ENCODE results near the gene ITPRID1. TPM values are rescaled to one million over a fixed set of nuclear protein-coding genes. Genes with fewer than 3 reads are reported as not detected.
"Not testable (repeated sequence)": the region's sequence is repeated elsewhere in the genome, so short reads cannot be mapped to it uniquely, and the experiment has no call there.

The ITPRID1 gene
- not detected in 2 replicates for total RNA-seq
- long read RNA-seq, result 0 reads

DNA sequence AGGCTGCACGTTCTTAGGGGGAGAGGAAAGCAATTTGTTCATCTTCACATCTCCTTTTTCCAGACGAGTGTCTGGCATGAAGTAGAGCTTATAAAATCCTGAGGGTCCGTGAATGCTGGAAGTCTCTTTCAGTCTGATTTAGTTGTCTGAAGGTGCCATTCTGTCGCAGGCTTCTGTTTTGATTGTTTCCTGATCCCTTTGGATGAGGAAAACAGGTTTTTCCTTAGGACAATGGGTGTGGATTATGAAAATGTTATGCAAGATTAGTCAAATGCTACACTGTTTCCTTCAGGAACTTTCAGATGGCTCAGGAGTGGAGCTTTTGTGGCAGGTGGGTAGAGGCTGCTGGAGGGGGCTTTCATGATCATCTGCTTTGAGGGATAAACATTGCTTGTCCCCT, at the start of gene ITPRID1:
Gene ITPRID1, plus strand, starts transcription at position 301 of the 400 bp plus-strand sequence. CDS start 38,935 bp downstream, outside the sequence.
- peaks cover 10% of the 10 kb centered on the region for H3K9me3 Mint-ChIP-seq
- H3K27me3 Mint-ChIP-seq (ENCODE audit: low read depth), result no peaks in the 10 kb centered on the region

DNA sequence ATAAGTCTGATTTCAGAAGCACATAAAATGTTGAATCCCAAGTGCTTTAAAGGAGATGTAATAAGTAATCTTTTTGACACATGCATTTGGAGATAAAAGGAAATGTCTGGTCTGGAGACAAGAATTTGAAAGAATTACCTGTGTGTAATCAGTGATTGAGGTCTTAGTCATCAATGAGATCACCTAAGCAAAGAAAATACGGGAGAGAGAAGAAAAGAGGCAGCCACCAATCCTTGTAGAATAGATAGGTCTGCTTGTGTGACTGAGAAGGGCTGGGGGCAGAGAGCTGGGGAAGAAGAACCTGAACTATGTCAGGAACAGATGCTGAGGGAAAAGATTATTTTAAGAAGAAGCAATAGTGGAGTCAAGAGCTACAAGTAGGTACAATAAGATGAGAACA, 49.3 kb upstream of the ITPRID1 start:
- DNase-seq (ENCODE audit: low read depth, low spot score), result no peak
- H3K4me1 Mint-ChIP-seq, result peaks cover 14% of the 10 kb centered on the region
- TF ChIP-seq, protein P1, sequence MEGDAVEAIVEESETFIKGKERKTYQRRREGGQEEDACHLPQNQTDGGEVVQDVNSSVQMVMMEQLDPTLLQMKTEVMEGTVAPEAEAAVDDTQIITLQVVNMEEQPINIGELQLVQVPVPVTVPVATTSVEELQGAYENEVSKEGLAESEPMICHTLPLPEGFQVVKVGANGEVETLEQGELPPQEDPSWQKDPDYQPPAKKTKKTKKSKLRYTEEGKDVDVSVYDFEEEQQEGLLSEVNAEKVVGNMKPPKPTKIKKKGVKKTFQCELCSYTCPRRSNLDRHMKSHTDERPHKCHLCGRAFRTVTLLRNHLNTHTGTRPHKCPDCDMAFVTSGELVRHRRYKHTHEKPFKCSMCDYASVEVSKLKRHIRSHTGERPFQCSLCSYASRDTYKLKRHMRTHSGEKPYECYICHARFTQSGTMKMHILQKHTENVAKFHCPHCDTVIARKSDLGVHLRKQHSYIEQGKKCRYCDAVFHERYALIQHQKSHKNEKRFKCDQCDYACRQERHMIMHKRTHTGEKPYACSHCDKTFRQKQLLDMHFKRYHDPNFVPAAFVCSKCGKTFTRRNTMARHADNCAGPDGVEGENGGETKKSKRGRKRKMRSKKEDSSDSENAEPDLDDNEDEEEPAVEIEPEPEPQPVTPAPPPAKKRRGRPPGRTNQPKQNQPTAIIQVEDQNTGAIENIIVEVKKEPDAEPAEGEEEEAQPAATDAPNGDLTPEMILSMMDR (conservative IDR thresholded peaks at IDR 0.05), result no peak
- H3K4me3 Mint-ChIP-seq, result no peak overlapping the region
- no peaks in the 10 kb centered on the region for H3K9me3 Mint-ChIP-seq
- peaks cover 14% of the 10 kb centered on the region for H3K27me3 Mint-ChIP-seq (ENCODE audit: low read depth)
- H3K27ac Mint-ChIP-seq (ENCODE audit: unreplicated experiment), result no peak overlapping the region
- H3K36me3 Mint-ChIP-seq (ENCODE audit: low read depth), result no peaks in the 10 kb centered on the region

More for the DNA sequence above, at the start of gene ITPRID1:
- H3K36me3 Mint-ChIP-seq (ENCODE audit: low read depth), result peaks cover 5% of the 10 kb centered on the region
- no peak within 1 kb of the TSS for H3K27ac Mint-ChIP-seq (ENCODE audit: unreplicated experiment)
- no peak within 1 kb of the TSS for H3K4me3 Mint-ChIP-seq
- TF ChIP-seq, protein P1 (conservative IDR thresholded peaks at IDR 0.05), result no peak
- H3K4me1 Mint-ChIP-seq, result peaks cover 11% of the 10 kb centered on the region
- DNase-seq (ENCODE audit: low read depth, low spot score), result no peak

DNA sequence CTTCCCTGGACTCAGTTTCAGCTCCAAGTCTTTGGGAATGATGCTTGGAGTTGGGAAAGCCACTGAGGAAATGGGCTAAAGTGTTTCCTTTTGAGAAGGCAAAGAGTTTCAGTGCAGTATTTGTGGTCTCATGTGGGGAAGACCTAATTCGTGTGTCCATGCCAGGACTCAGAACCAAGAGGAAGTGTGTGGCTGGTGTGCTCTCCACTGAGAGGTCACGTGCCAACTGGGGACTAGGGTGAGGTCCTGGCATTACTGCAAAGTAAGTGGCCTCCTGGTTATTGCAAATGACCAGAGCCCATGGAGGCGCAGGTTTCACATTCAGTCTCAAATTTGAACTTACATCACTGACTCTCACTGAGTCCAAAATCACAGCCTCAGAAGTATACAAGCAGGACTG, 48.6 kb upstream of the ITPRID1 start:
- no peak for DNase-seq (ENCODE audit: low read depth, low spot score)
- Mint-ChIP-seq H3K27ac (ENCODE audit: unreplicated experiment) (no peak overlapping the region), H3K4me1 (peaks cover 14% of the 10 kb centered on the region), H3K9me3 (no peaks in the 10 kb centered on the region), H3K4me3 (no peak overlapping the region), H3K36me3 (ENCODE audit: low read depth) (no peaks in the 10 kb centered on the region), H3K27me3 (ENCODE audit: low read depth) (peaks cover 14% of the 10 kb centered on the region)
- TF ChIP-seq, protein P1 (conservative IDR thresholded peaks at IDR 0.05), result no peak

DNA sequence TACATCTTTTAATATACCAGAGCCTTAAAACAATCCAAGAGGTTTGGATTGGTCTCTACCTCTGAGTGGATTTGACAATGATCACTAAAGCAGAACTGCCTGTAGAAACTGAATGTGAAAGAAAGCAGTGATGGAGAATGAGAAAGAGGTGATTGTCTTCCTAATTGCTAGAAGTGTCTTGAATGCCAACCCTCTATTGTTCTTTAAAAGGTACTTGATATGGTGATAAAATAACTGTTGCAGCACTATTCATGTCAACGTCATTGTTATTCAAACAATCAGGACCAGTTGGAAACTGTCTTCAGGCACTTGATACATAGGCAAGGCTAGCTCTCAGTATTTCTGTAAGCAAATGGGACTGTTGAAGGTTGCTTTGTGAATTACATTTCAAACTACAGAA, 47.9 kb upstream of the ITPRID1 start:
- Mint-ChIP-seq H3K4me3 (no peak overlapping the region), H3K27ac (ENCODE audit: unreplicated experiment) (no peak overlapping the region), H3K4me1 (peaks cover 6% of the 10 kb centered on the region), H3K27me3 (ENCODE audit: low read depth) (peaks cover 14% of the 10 kb centered on the region), H3K36me3 (ENCODE audit: low read depth) (no peaks in the 10 kb centered on the region), H3K9me3 (no peaks in the 10 kb centered on the region)
- DNase-seq (ENCODE audit: low read depth, low spot score), result no peak
- TF ChIP-seq, protein P1 (conservative IDR thresholded peaks at IDR 0.05), result no peak

DNA sequence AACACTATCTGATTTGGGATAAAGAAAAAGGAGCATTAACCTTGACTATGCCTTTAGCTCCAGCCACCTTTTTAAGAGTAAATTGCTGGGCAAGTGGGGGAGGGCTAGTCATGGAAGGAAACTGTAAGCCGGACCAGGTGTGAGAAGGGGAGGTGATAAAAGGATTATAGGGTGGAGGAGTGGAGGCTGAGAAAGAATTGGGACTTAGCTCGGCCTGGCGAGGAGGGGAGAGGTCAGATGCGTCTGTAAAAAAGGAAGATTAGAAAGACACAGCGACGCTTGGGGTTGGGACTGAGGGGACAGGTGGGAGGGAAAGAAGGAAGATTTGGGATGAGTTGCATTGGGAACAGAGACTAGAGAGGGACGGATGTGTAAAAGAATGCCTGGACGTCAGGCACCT, 43.0 kb upstream of the ITPRID1 start:
- H3K36me3 Mint-ChIP-seq (ENCODE audit: low read depth); H3K4me3 Mint-ChIP-seq; H3K4me1 Mint-ChIP-seq; DNase-seq (ENCODE audit: low read depth, low spot score); H3K27ac Mint-ChIP-seq (ENCODE audit: unreplicated experiment); H3K9me3 Mint-ChIP-seq; H3K27me3 Mint-ChIP-seq (ENCODE audit: low read depth): not testable (repeated sequence)

DNA sequence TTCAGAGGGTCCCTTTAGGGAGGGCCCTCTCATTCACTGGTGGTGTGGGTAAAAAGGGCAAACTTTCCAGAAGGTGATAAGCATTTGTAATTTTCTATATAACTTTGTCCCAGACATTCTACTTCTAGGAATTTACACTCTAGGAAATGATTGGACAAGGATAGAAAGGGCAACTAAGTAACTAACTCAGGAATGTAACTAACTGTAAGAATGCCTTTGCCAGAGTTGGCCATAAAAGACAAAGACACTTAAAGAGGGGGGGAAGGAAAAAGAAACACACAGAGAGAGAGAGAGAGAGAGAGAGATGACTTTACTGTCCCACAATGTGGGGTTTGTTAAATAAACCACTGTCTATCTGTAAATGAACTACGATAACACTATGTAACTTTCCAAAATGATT, 38.5 kb upstream of the ITPRID1 start:
- Mint-ChIP-seq H3K36me3 (ENCODE audit: low read depth) (no peaks in the 10 kb centered on the region), H3K27ac (ENCODE audit: unreplicated experiment) (peak overlapping the region; percentile 53), H3K9me3 (no peaks in the 10 kb centered on the region), H3K4me1 (peaks cover 17% of the 10 kb centered on the region), H3K4me3 (no peak overlapping the region), H3K27me3 (ENCODE audit: low read depth) (no peaks in the 10 kb centered on the region)
- TF ChIP-seq, protein P1 (conservative IDR thresholded peaks at IDR 0.05), result no peak
- DNase-seq (ENCODE audit: low read depth, low spot score), result no peak

Measured in neural crest cell (in vitro differentiated cells).